NCI-H2171 (cell line): ENCODE data around the gene NBPF1.
"Not testable (repeated sequence)": the region's sequence is repeated elsewhere in the genome, so short reads cannot be mapped to it uniquely, and the experiment has no call there.

Source experiments
- DNase-seq: peaks from one replicate; lab custom pipeline; 2025; lab: John Stamatoyannopoulos, UW

Gene NBPF1

DNA sequence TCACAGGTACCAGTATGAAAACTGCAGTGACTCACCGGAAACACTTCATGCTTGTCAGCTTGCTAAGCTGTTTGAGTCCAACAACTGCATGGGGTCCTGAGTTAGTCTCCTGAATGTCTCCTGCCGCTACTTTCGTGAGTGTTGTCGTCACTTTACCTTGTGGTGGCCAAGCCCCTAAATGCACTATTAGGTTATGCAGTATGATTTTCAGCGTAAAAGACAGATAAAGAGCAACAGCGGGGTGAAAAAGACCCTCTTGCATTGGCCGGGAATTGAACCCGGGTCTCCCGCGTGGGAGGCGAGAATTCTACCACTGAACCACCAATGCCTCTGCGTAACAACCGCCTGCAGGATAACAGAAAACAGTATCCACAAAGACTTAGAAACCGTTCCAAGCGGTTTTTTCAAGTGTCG is 67.7 kb downstream of the NBPF1 start:
- not testable (repeated sequence) for DNase-seq

DNA sequence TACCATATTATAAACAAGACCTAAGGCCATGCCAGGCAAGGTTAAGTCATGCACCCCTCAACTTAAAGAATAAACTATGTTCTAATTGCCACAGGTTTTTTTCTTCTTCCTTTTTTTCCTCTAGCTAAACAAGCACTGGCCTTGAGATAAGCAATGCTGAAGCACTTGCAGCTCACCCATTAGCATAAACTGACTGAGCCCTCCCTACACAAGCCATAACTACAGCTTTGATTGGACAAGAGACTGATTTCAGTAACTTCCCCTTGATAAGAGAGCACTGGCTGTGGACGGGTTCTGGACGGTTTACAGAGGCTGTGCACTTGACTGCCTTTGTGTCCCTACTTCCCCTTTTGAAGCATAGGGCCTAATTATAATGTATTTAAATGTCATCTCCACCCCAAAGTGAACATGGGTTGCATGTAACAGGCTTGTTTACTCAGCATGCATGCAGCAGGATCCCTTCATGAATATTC is 72.9 kb downstream of the NBPF1 start:
- not testable (repeated sequence) for DNase-seq

DNA sequence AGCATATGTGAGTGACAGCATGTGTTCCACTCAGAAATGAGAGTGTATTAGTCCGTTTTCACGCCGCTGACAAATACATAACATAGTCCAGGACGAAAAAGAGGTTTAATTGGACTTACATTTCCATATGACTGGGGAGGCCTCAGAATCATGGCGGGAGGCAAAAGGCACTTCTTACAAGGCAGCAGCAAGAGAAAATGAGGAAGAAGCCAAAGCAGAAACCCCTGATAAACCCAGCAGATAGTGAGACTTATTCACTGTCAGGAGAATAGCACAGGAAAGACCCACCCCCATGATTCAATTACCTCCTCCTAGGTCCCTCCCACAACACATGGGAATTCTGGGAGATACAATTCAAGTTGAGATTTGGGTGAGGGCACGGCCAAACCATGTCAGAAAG is 75.8 kb downstream of the NBPF1 start:
- DNase-seq = not testable (repeated sequence)

DNA sequence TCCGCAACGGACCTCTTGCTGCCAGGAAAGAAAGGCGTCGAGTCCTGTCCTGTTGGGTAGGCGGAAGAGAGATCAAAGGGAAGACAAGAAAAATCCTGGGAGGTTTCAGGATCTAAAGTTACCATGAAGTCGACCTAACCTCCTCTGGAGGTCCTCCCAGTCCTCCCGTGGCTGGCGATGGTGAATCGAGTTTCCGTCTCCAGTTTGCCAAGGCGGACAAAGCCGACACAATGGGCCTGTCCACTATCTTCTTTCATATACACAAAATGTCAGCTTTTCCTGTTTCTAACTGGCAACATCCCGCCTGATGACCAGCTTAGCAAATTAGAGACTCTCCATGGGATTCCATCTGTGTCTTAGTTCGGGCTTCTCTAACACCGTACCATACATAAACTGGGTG is 76.6 kb downstream of the NBPF1 start:
- not testable (repeated sequence) for DNase-seq

- not testable (repeated sequence) for DNase-seq
Measured at GRCh38 chr1:16535898-16536297, 77.5 kb downstream of the NBPF1 start.

DNA sequence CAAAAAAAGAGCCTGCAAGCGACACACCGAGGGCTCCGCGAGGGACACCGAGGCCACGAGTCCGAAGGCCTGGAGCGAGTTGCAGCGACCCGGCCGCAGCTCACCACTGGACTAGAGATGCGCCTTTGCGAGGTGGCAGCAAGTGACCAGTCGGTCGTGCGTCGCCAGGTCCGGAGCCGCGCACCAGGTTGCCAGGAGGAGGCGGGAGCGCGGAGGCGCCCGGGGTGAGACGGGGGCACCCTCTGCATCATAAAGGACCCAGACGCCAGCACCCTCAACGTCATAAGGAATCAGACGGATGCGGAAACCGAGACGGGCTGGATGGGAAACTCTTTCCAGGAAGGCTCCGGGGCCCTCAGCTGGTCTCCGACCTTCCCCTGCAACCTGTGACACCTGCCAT is 77.9 kb downstream of the NBPF1 start:
- not testable (repeated sequence) for DNase-seq

DNA sequence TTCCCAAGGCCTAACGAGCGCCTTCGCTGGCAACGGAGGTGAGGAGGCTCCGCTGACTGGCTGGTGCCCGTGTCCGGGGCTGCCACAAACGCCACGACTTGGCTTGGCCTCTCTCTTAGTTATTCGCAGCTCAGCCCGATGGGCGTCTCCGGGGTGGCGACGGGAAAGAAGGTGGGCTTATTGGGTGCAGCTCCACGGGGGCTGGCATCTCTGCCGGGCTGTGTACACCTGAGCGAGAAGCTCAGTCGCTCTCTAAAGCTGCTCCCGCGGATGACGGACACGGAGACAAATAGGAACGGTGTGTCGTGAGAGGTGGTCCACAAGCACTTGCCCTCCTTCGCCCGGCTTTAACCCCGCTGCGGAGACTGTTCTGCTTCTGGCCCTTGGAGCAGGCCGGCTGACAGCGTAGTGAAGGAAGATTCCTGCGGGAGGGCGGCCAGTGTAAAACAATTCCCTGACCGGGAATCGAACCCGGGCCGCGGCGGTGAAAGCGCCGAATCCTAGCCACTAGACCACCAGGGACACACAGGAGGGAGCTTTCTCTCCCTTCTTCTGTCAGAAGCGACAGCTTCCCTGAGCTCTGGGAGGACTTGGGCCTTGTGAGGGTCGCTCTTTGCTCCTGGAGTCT is 78.4 kb downstream of the NBPF1 start:
- not testable (repeated sequence) for DNase-seq

- not testable (repeated sequence) for DNase-seq
Measured at GRCh38 chr1:16534239-16534828, 79.0 kb downstream of the NBPF1 start.

DNA sequence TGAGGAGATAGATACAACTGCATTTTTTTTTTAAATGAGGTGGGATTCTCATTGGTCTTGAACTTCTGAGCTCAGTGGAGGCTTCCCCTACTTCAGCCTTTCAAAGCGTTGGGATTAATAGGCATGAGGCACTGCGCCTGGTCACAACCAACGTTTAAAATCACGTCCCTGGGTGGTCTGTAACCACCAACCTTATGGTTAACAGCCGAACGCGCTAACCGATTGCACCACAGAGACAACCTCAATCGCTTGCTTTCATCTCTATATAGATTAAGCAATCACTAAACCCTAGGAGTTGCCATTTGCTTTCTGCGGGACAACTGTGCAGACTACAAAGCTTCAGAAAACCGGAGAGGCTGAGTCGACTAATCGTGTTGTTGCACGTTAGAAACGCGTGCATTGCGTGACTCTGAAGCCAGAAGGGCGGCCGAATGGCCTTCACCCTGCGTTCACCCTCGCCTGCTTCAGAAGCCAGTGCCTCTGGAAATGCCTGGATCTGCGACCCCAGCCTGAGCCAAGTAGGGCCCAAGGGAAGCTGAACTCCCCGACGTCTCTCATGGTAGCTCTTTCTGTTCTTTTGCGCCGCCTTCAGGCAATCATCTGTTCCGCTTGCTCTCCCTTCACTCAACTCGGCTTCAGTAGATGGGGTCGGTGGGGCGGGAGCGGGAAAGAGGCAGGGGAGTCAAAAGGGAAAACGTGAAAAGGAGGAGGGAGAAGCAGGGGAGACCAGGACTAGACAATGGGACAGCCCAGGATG is 81.0 kb downstream of the NBPF1 start:
- not testable (repeated sequence) for DNase-seq

- DNase-seq = not testable (repeated sequence)
Measured at GRCh38 chr1:16528338-16528737, 85.0 kb downstream of the NBPF1 start.

DNA sequence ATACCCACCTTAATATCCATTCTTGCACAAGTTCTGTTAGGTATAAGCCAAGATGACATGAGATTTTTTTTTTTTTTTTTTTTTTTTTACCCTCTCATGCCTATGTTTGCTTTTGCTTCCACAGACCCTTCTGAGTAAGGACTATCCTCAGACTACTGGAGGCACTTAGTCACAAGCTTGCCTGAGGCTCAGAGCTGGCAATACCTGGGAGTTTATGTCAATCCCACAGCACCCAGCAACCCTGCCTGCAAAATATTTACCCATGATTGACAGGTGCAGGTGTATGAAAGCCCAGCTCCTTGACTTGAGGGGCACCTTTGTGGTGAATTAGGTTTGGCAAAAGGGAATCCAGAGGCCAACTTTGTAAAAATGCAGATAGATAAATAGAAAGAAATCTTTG is 87.6 kb downstream of the NBPF1 start:
- not testable (repeated sequence) for DNase-seq

DNA sequence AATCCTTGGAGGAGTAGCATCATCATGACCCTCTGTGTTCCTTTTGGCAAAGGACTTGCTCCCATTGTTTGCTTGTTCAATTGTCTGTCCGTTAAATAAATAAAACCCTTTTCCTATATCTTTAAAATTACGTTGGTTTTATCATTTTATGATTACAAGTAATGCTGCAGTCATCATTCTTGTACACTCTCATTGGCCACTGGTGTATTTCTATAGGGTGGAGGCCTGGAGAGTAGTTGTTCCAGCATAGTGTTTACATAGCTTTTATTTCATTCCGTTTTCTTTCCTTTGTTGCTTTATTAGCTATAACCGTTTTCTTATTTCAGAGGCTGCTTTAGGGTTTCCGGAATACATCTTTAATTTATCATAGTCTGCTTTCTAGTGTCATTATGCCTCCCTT is 91.7 kb downstream of the NBPF1 start:
- DNase-seq = not testable (repeated sequence)

DNA sequence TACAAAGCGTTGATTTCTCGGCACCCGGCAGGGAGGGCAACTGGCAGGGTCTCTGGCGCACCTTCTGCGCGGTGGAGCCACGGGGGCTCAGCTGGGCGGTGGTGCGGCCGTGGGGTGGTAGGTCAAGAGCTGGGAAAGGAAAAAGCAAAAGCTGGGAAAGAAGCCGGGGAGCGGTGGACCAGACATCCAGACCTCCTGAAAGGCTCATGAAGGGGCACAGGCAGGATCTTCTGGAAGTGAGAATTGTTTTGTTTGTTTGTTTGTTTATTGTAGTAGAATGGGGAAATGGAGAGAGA is 92.1 kb downstream of the NBPF1 start:
- DNase-seq = no peak

GRCh38 chr1:16520435-16521287 is 92.7 kb downstream of the NBPF1 start:
- DNase-seq = not testable (repeated sequence)

- DNase-seq = peak; percentile 56
Measured at GRCh38 chr1:16519255-16519951, 94.0 kb downstream of the NBPF1 start.

DNA sequence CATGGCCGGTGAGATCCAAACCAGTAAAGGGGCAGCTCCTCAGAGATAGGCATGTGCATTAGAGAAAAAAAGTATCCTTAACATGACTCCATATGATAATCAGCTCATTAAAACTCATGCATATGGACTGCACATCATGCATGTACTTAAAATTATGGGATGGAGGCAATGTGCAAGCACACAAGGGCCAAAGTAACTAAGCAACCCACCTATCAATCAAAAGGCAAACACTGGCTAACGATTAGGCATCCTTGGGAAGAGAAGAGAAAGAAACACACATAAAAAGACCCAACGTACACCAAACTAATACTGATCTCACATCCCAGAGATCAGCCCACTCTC is 94.5 kb downstream of the NBPF1 start:
- not testable (repeated sequence) for DNase-seq

GRCh38 chr1:16516694-16517410 is 96.5 kb downstream of the NBPF1 start:
- DNase-seq = not testable (repeated sequence)

DNA sequence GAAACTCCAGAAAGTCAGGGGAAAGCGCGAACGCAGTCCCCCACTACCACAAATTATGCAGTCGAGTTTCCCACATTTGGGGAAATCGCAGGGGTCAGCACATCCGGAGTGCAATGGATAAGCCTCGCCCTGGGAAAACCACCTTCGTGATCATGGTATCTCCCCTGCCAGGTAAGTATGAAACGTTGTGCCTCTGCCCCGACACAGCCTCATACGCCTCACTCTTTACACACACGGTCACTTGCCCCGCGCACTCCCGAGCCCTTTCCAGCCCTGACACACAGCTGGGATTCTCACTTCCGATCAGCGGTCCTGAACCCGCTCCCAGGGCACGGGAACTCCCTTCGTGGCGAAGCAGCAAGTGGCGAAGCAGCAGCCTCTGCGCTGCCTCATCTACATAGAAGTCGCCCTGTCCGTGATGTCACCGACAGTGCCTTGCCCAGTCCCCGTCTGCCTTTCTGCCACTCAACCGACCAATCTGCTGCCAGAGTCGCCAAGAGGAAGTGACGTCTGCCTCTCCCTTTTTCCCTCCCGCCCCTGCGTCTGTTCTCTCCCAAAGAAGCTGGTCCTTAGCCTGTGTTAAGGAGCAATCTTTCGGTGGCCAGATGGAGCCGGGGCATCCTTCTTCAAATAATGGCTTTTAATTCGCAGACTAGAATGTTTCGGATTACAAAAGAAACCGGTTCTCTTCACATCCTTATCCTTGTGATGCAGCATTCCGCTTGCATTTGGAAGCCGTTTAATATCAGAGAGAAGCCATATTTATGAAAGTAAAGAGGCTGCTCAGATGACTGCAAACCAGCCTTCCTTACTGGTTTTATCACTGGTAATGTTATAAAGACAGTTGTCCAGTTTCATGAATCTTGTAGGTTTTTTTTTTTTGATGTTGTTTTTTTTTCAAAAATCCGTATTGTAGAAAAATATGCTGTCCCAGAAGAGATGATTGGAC is 99.0 kb downstream of the NBPF1 start, which contains the start of gene RNU1-1:
Gene RNU1-1, minus strand, starts transcription at position 179 of the 949 bp plus-strand sequence.
- peak; percentile 53 for DNase-seq

DNA sequence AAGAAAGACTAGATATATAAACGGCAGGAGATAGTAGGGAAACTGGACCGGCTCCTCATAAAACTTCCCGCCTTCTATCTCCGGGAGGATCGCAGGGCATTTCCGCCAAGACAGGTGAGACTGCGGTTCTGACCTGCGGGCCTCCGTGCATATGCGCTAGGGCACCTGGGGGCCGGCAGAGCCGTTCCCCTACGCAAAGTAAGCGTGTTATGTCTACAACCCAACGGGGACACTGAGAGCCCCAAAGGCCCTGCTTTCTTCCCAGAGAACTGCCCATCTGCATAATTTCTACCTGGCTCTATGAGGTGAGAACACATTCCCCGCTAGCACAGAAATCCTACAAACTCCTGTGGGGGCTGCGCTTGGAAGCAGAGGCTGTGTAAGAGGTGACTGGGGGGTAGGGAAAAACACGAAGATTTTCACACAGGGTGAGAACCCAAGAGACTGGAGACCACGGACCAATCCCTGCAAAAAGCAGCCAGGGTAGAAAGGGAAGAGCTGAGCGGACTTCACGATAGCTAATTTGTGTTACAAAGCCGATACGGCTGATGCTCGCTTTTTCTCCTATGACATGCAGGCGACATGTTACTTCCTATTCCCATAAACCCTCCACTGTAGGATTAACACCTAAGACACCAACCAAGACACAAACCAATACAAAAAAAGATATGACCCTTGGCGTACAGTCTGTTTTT is 99.8 kb downstream of the NBPF1 start:
- peak; percentile 67 for DNase-seq
